Endothelial cell of umbilical vein (primary cell): ENCODE data around the gene CANT1. TPM values are rescaled to one million over a fixed set of nuclear protein-coding genes. Genes with fewer than 3 reads are reported as not detected.
"Not testable (repeated sequence)": the region's sequence is repeated elsewhere in the genome, so short reads cannot be mapped to it uniquely, and the experiment has no call there.

Experiments
- BruUV-seq: library from RNA; stranded (reverse); fragments of 400-500 nt; replicated peaks from 2 replicates; lab custom pipeline; 2021; lab: Mats Ljungman, UMichigan
- CTCF ChIA-PET: fragments of 300-600, 350-600 bp; sonication (Branson Sonifier 250); formaldehyde crosslinking; loops from one replicate; lab custom pipeline; 2021; ENCODE audit warnings: antibody characterized with exemption, inconsistent platforms; lab: Charles Lee
- POLR2A ChIA-PET: fragments of 300-600, 350-600 bp; sonication (Branson Sonifier 250); formaldehyde crosslinking; loops from one replicate; lab custom pipeline; 2021; ENCODE audit warnings: antibody characterized with exemption, inconsistent platforms; lab: Charles Lee
- DNase-seq: peaks from one replicate; pipeline ENCODE4 v3.0.0-alpha.2; 2011; ENCODE audit warnings: low read depth, low spot score
- FAIRE-seq: peaks from 2 replicates; lab custom pipeline; 2011; peaks lifted over from hg19 to GRCh38; lab: Jason Lieb, UNC
- H2AFZ ChIP-seq: 2 replicates; pipeline ENCODE4 v1.6.0; 2012; ENCODE audit warnings: low read depth, low read length, control low read depth, inconsistent platforms
- H3K27ac ChIP-seq: 2 replicates; pipeline ENCODE4 v1.5.1; 2011; ENCODE audit warnings: low read depth, mild to moderate bottlenecking, control low read depth, low read length, moderate library complexity; ENCODE audit not compliant: insufficient read depth
- H3K27me3 ChIP-seq, 2 experiments: 2 replicates each; pipeline versions ENCODE4 v1.6.0 to v1.6.1; 2011; ENCODE audit warnings: low read length in 2 of 2, mixed read lengths in 1 of 2; ENCODE audit not compliant: control insufficient read depth in 2 of 2, insufficient read depth in 2 of 2
- H3K36me3 ChIP-seq, 2 experiments: 2 replicates in 1 of 2; 3 replicates in 1 of 2; pipeline ENCODE4 v1.5.1; 2011; ENCODE audit warnings: low read length in 2 of 2, mild to moderate bottlenecking in 1 of 2, moderate library complexity in 1 of 2; ENCODE audit not compliant: control insufficient read depth in 2 of 2, insufficient read depth in 2 of 2; ENCODE audit errors: extremely low read depth in 1 of 2
- H3K4me1 ChIP-seq: 3 replicates; pipeline ENCODE4 v1.5.1; 2011; ENCODE audit warnings: mild to moderate bottlenecking, low read length; ENCODE audit not compliant: control insufficient read depth, insufficient read depth; ENCODE audit errors: extremely low read depth
- H3K4me2 ChIP-seq: 2 replicates; pipeline ENCODE4 v1.6.1; 2011; ENCODE audit warnings: low read length, control low read depth, mixed read lengths; ENCODE audit not compliant: insufficient read depth
- H3K4me3 ChIP-seq, 3 experiments: fragments of 200-600 bp in 1 of 3; sonication (generic), shearing (Covaris generic) in 1 of 3; replicated peaks in 1 of 3; 2 replicates each; pipeline ENCODE4 v1.5.1; 2011 to 2016; ENCODE audit warnings: control low read depth in 3 of 3, low read length in 3 of 3, mild to moderate bottlenecking in 2 of 3, inconsistent platforms in 1 of 3, low read depth in 1 of 3, moderate library complexity in 1 of 3; ENCODE audit not compliant: insufficient read depth in 1 of 3
- H3K79me2 ChIP-seq: 2 replicates; pipeline ENCODE4 v1.6.0; 2012; ENCODE audit warnings: low read length, inconsistent platforms; ENCODE audit not compliant: control insufficient read depth, insufficient read depth
- H3K9ac ChIP-seq: replicated peaks from 2 replicates; pipeline ENCODE3; 2011; ENCODE audit warnings: low read length, control low read depth; ENCODE audit not compliant: insufficient read depth; ENCODE audit errors: extremely low read depth
- H3K9me1 ChIP-seq: replicated peaks from 3 replicates; pipeline ENCODE4 v1.6.0; 2011; ENCODE audit warnings: mild to moderate bottlenecking, low read length; ENCODE audit not compliant: control insufficient read depth, insufficient read depth; ENCODE audit errors: extremely low read depth
- H3K9me3 ChIP-seq: replicated peaks from 2 replicates; pipeline ENCODE4 v1.5.1; 2012; ENCODE audit warnings: low read length, inconsistent platforms; ENCODE audit not compliant: control insufficient read depth, insufficient read depth
- H4K20me1 ChIP-seq: replicated peaks from 2 replicates; pipeline ENCODE3; 2011; ENCODE audit warnings: mild to moderate bottlenecking, low read length; ENCODE audit not compliant: control insufficient read depth, insufficient read depth; ENCODE audit errors: extremely low read depth
- CTCF ChIP-seq, 2 donors: IDR thresholded peaks; 1 replicate in 1 of 2; 2 replicates in 1 of 2; pipeline ENCODE4 v1.5.1; 2011; ENCODE audit warnings: low read length in 2 of 2, mild to moderate bottlenecking in 2 of 2, moderate library complexity in 2 of 2, control low read depth in 1 of 2, inconsistent platforms in 1 of 2, low read depth in 1 of 2; ENCODE audit not compliant: insufficient read depth in 1 of 2; ENCODE audit errors: extremely low read depth in 1 of 2
- EZH2 ChIP-seq: IDR thresholded peaks from 2 replicates; pipeline ENCODE4 v1.6.1; 2012; ENCODE audit warnings: borderline replicate concordance, low read depth, mild to moderate bottlenecking, moderate library complexity, low read length, inconsistent platforms; ENCODE audit not compliant: severe bottlenecking
- FOS ChIP-seq: IDR thresholded peaks from 2 replicates; pipeline ENCODE4 v1.6.1; 2011; ENCODE audit warnings: mild to moderate bottlenecking, low read length, moderate library complexity, borderline replicate concordance; ENCODE audit not compliant: insufficient read depth
- GATA2 ChIP-seq: IDR thresholded peaks from 2 replicates; pipeline ENCODE4 v1.7.0; 2011; ENCODE audit warnings: low read depth, mild to moderate bottlenecking, moderate library complexity, mixed read lengths, low read length; ENCODE audit not compliant: insufficient read length, insufficient read depth
- JUN ChIP-seq: IDR thresholded peaks from 2 replicates; pipeline ENCODE4 v1.6.1; 2011; ENCODE audit warnings: borderline replicate concordance, low read depth; ENCODE audit not compliant: insufficient read length, insufficient read depth
- MAX ChIP-seq: IDR thresholded peaks from 2 replicates; pipeline ENCODE4 v1.6.1; 2011; ENCODE audit not compliant: insufficient read depth, insufficient read length
- MYC ChIP-seq: IDR thresholded peaks from one replicate; pipeline ENCODE4 v1.6.1; 2011; ENCODE audit warnings: mild to moderate bottlenecking, low read depth, low read length
- POLR2A ChIP-seq: IDR thresholded peaks from 2 replicates; pipeline ENCODE4 v1.6.1; 2012; ENCODE audit warnings: low read depth, mild to moderate bottlenecking, control low read depth, low read length
- POLR2AphosphoS5 ChIP-seq: IDR thresholded peaks from 2 replicates; pipeline ENCODE4 v1.6.1; 2012; ENCODE audit warnings: low read depth, mild to moderate bottlenecking, control low read depth, low read length, moderate library complexity; ENCODE audit not compliant: insufficient read depth
- dilution Hi-C: fragments of 300-500 bp; cut with MboI; formaldehyde crosslinking; loops from one replicate; pipeline ENCODE4 v1.15.0; 2019; ENCODE audit warnings: low sequenced_read_pairs; ENCODE audit not compliant: extremely low pct_ligation_motif_present
- intact Hi-C: fragments of 100-400 bp; cut with micrococcal nuclease; formaldehyde crosslinking; loops from one replicate; pipeline ENCODE4 v1.10.0; 2022
- polyA plus RNA-seq, 4 experiments: library from polyadenylated mRNA; depleted of rRNA in 3 of 4; stranded (reverse) in 3 of 4; unstranded in 1 of 4; fragments of >200 nt; gene quantifications; 2 replicates each; pipeline versions ENCODE4 v1.2.1 to v1.2.3, GENCODE V29; 2011 to 2012; ENCODE audit warnings: missing spikeins in 1 of 4
- total RNA-seq: library from RNA; stranded (reverse); gene quantifications from 2 replicates; pipeline ENCODE4 v1.2.3, GENCODE V29; 2021

CANT1 gene
- total and polyA plus RNA-seq, 2 donors (not counting 3 experiments of a cell fraction or from before 2014, with no cell fraction given) = 85.0 to 93.6 TPM

DNA sequence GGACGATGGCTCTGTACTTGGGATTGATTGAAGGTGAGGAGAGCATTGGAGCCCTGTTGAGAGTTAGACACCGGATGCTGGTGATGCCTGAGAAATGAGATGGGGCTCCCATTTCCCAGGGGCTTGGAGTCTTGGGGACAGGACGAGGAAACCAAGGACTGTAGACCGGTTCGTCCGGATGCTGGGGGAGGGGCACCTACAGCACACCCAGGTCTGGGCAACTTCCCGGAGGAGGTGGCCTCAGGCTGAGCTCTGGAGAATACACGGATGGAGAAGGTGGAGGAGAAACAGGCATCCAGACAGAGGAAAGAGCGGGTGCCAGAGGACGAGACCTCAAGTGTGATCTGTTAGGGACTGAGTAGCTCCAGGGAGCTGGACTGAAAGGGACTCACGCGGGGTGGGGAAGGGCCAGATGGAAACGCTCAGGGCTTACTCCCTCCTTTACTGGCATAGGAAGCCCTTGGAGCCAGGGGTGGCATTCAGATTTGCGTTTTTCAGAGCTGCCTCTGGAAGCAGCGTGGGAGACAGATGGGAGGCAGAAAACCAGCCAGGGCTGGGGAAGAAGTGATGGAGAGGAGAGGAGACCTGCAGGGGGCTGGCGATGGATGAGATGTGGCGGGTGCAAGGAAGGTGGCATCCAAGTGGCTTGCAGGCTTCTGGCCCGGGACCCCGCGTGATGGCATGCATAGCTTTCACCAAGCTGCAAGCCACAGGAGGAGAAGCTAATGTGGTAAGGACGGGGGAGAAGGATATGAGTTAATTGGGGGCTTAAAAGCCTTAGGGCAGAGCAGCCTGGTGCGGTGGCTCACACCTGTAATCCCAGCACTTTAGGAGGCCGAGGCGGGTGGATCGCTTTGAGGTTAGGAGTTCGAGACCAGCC, 22.7 kb upstream of the CANT1 start:
- H3K4me1 ChIP-seq = peaks cover 19% of the 10 kb centered on the region
- no peak overlapping the region for H2AFZ ChIP-seq
- no peak overlapping the region for H3K9ac ChIP-seq
- no peak overlapping the region for H3K4me3 ChIP-seq
- no peaks in the 10 kb centered on the region for H3K9me1 ChIP-seq
- no peak for FAIRE-seq
- POLR2A ChIA-PET = no interaction called here
- peaks cover 0 to 17% of the 10 kb centered on the region in 2 experiments for H3K27me3 ChIP-seq
- H3K4me2 ChIP-seq = no peak overlapping the region
- no peaks in the 10 kb centered on the region for H3K9me3 ChIP-seq
- dilution Hi-C loops (no loop called here), intact Hi-C loops (no loop called here)
- no peak for TF ChIP-seq MAX
- TF ChIP-seq POLR2AphosphoS5 = no peak
- TF ChIP-seq MYC = no peak
- TF ChIP-seq FOS = no peak
- no peak for TF ChIP-seq EZH2
- TF ChIP-seq GATA2 = no peak
- TF ChIP-seq CTCF (IDR thresholded peaks at IDR 0.05; ENCODE audit: extremely low read depth in 1 of 2, insufficient read depth in 1 of 2, low read depth in 1 of 2, low read length in 2 of 2) = no peak
- TF ChIP-seq POLR2A = no peak
- no peak for TF ChIP-seq JUN
- no peaks in the 10 kb centered on the region for H3K36me3 ChIP-seq
- no peak for DNase-seq
- CTCF ChIA-PET = interaction anchor here (1.0 to 3.4 kb wide), 4 partner anchors 10 to 61 kb away, joined by 3 to 25 read pairs (median 12); no protein-coding TSS in a partner anchor
- H3K79me2 ChIP-seq = no peaks in the 10 kb centered on the region
- H3K27ac ChIP-seq = no peak overlapping the region
- BruUV-seq = no TSS peak
- no peaks in the 10 kb centered on the region for H4K20me1 ChIP-seq

- POLR2A ChIA-PET, H4K20me1 ChIP-seq, H3K9ac ChIP-seq, H3K4me3 ChIP-seq, BruUV-seq, intact Hi-C loops, dilution Hi-C loops, H3K27ac ChIP-seq, H3K36me3 ChIP-seq, FAIRE-seq, H3K4me2 ChIP-seq, H3K79me2 ChIP-seq, H3K9me3 ChIP-seq, H2AFZ ChIP-seq, DNase-seq, H3K9me1 ChIP-seq: not testable (repeated sequence)
- H3K27me3 ChIP-seq = peaks cover 0 to 17% of the 10 kb centered on the region in 2 experiments
- CTCF ChIA-PET = interaction anchor here (0.8 to 6.2 kb wide), 3 partner anchors 8 to 14 kb away, joined by 3 to 91 read pairs (median 12); no protein-coding TSS in a partner anchor
- peaks cover 21% of the 10 kb centered on the region for H3K4me1 ChIP-seq
These were observed 21.1 kb upstream of the CANT1 start for GRCh38 chr17:79030636-79031035.
